Fibroblast of lung (primary cell): ENCODE data around the gene ZNF697. TPM values are rescaled to one million over a fixed set of nuclear protein-coding genes. Genes with fewer than 3 reads are reported as not detected.

ENCODE experiments used
- DNase-seq, 2 donors: peaks; one replicate each; pipeline versions ENCODE4 v3.0.0 to v3.0.0-alpha.2; 2010; ENCODE audit warnings: low read depth in 2 of 2
- H2AFZ ChIP-seq: 2 replicates; pipeline ENCODE4 v1.5.1; 2012; ENCODE audit warnings: low read length, control low read depth, inconsistent platforms
- H3K27ac ChIP-seq: 2 replicates; pipeline ENCODE4 v1.5.1; 2011; ENCODE audit warnings: low read length, control low read depth; ENCODE audit not compliant: insufficient read depth
- H3K27me3 ChIP-seq: 2 replicates; pipeline ENCODE4 v1.5.1; 2011; ENCODE audit warnings: mild to moderate bottlenecking, low read length; ENCODE audit not compliant: control insufficient read depth, insufficient read depth
- H3K36me3 ChIP-seq: 2 replicates; pipeline ENCODE4 v1.5.1; 2011; ENCODE audit warnings: low read length; ENCODE audit not compliant: control insufficient read depth, insufficient read depth
- H3K4me1 ChIP-seq: 2 replicates; pipeline ENCODE4 v1.5.1; 2011; ENCODE audit warnings: low read length; ENCODE audit not compliant: control insufficient read depth, insufficient read depth; ENCODE audit errors: extremely low read depth
- H3K4me2 ChIP-seq: 2 replicates; pipeline ENCODE4 v1.5.1; 2011; ENCODE audit warnings: low read length, control low read depth; ENCODE audit not compliant: insufficient read depth; ENCODE audit errors: extremely low read depth
- H3K4me3 ChIP-seq, 4 experiments: fragments of 200-600 bp in 1 of 4; sonication (generic) in 1 of 4; replicated peaks in 1 of 4; 2 replicates each; pipeline ENCODE4 v1.5.1; 2011 to 2016; ENCODE audit warnings: low read length in 4 of 4, low read depth in 3 of 4, mild to moderate bottlenecking in 3 of 4, control low read depth in 2 of 4, inconsistent platforms in 1 of 4, mixed read lengths in 1 of 4; ENCODE audit not compliant: insufficient read depth in 1 of 4; ENCODE audit errors: control extremely low read depth in 1 of 4
- H3K79me2 ChIP-seq: 2 replicates; pipeline ENCODE4 v1.5.1; 2012; ENCODE audit warnings: mild to moderate bottlenecking, low read length, inconsistent platforms; ENCODE audit not compliant: control insufficient read depth, insufficient read depth
- H3K9ac ChIP-seq: 2 replicates; pipeline ENCODE4 v1.5.1; 2011; ENCODE audit warnings: mild to moderate bottlenecking, low read length, control low read depth; ENCODE audit not compliant: insufficient read depth
- H3K9me3 ChIP-seq: 2 replicates; pipeline ENCODE4 v1.5.1; 2012; ENCODE audit warnings: low read depth, low read length; ENCODE audit not compliant: control insufficient read depth, insufficient read depth
- H4K20me1 ChIP-seq: 2 replicates; pipeline ENCODE4 v1.5.1; 2011; ENCODE audit warnings: low read length; ENCODE audit not compliant: control insufficient read depth, insufficient read depth; ENCODE audit errors: extremely low read depth
- CTCF ChIP-seq, 2 donors: IDR thresholded peaks in 1 of 2; conservative IDR thresholded peaks in 1 of 2; 1 replicate in 1 of 2; 2 replicates in 1 of 2; pipeline ENCODE4 v1.5.1; 2011 to 2012; ENCODE audit warnings: low read length in 2 of 2, control low read depth in 1 of 2, inconsistent platforms in 1 of 2, low read depth in 1 of 2, mild to moderate bottlenecking in 1 of 2
- EZH2 ChIP-seq: IDR thresholded peaks from 2 replicates; pipeline ENCODE4 v1.5.1; 2012; ENCODE audit warnings: low read length, control low read depth, mild to moderate bottlenecking; ENCODE audit errors: missing control alignments
- polyA plus RNA-seq, 2 donors: library from polyadenylated mRNA; depleted of rRNA in 1 of 2; stranded (reverse) in 1 of 2; unstranded in 1 of 2; fragments of >200 nt; gene quantifications; 2 replicates each; pipeline ENCODE4 v1.2.1, GENCODE V29; 2011 to 2012; ENCODE audit warnings: missing spikeins in 1 of 2
- total RNA-seq: library from RNA; depleted of rRNA; stranded (reverse); fragments of >200 nt; gene quantifications from 2 replicates; pipeline ENCODE4 v1.2.1, GENCODE V29; 2014

ZNF697 gene
- total and polyA plus RNA-seq, 2 donors (not counting 1 experiment from before 2014, with no cell fraction given): 9.6 to 23.0 TPM

- TF ChIP-seq EZH2 (no peak), CTCF (conservative IDR thresholded peaks at IDR 0.05 in 1 of 2, IDR thresholded peaks at IDR 0.05 in 1 of 2; ENCODE audit: low read depth in 1 of 2, low read length in 2 of 2) (no peak)
- H3K27me3 ChIP-seq: no peaks in the 10 kb centered on the region
- peaks cover 43% of the 10 kb centered on the region for H3K4me1 ChIP-seq
- H2AFZ ChIP-seq: no peak overlapping the region
- H3K36me3 ChIP-seq: no peaks in the 10 kb centered on the region
- peak overlapping the region; percentile 90 for H3K4me2 ChIP-seq
- no peaks in the 10 kb centered on the region for H3K9me3 ChIP-seq
- peak overlapping the region; percentile 32 for H3K9ac ChIP-seq
- peaks cover 76% of the 10 kb centered on the region for H3K79me2 ChIP-seq
- H3K27ac ChIP-seq: peak overlapping the region; percentile 62
- H4K20me1 ChIP-seq: no peaks in the 10 kb centered on the region
- DNase-seq: peak; percentile 74 to 86
- peak overlapping the region; percentile 16 to 37 (median 24) for H3K4me3 ChIP-seq
Observed at GRCh38 chr1:119631433-119632102, 16.5 kb downstream of the ZNF697 start.

- peak overlapping the region; percentile 32 for H3K9ac ChIP-seq
- H2AFZ ChIP-seq: no peak overlapping the region
- peak overlapping the region; percentile 90 for H3K4me2 ChIP-seq
- no peaks in the 10 kb centered on the region for H4K20me1 ChIP-seq
- H3K27me3 ChIP-seq: no peaks in the 10 kb centered on the region
- peak overlapping the region; percentile 12 to 37 (median 21) for H3K4me3 ChIP-seq
- H3K79me2 ChIP-seq: peaks cover 74% of the 10 kb centered on the region
- H3K9me3 ChIP-seq: no peaks in the 10 kb centered on the region
- peaks cover 40% of the 10 kb centered on the region for H3K4me1 ChIP-seq
- H3K27ac ChIP-seq: peak overlapping the region; percentile 62
- no peak for DNase-seq
- TF ChIP-seq EZH2: no peak
- TF ChIP-seq CTCF (conservative IDR thresholded peaks at IDR 0.05 in 1 of 2, IDR thresholded peaks at IDR 0.05 in 1 of 2; ENCODE audit: low read depth in 1 of 2, low read length in 2 of 2): no peak
- no peaks in the 10 kb centered on the region for H3K36me3 ChIP-seq
Observed at GRCh38 chr1:119631086-119631432, 17.0 kb downstream of the ZNF697 start.

DNA sequence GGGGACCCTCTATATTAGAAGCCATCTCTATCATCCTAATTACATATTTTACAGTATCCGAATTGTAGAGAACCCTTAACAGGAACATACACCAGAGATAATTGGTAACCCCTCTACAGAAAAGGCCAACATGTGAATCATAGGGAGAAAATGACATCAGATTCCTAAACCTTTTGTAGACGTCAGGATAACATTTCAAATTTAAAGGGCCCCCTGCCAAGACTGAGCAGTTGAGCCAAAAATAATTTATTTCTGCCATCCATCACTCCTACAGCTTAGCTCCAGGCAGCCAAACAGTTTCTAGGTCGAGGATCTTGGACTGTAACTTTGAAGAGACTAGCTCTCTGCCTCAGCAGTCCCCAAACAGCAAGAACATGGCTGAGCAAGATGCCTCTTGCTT lies 21.2 kb downstream of the ZNF697 start:
- H3K36me3 ChIP-seq: peaks cover 11% of the 10 kb centered on the region
- peak; percentile 76 to 77 for DNase-seq
- no peak overlapping the region for H2AFZ ChIP-seq
- H3K27ac ChIP-seq: peak overlapping the region; percentile 42
- no peaks in the 10 kb centered on the region for H3K27me3 ChIP-seq
- H3K79me2 ChIP-seq: peaks cover 44% of the 10 kb centered on the region
- no peaks in the 10 kb centered on the region for H4K20me1 ChIP-seq
- no peaks in the 10 kb centered on the region for H3K9me3 ChIP-seq
- peak overlapping the region; percentile 63 for H3K4me2 ChIP-seq
- no peak overlapping the region for H3K4me3 ChIP-seq
- peaks cover 20% of the 10 kb centered on the region for H3K4me1 ChIP-seq
- no peak overlapping the region for H3K9ac ChIP-seq
- TF ChIP-seq CTCF (conservative IDR thresholded peaks at IDR 0.05 in 1 of 2, IDR thresholded peaks at IDR 0.05 in 1 of 2; ENCODE audit: low read depth in 1 of 2, low read length in 2 of 2): no peak
- TF ChIP-seq EZH2: no peak
